Suprapubic skin (tissue), 3 donors: Measurements from ENCODE around the gene MT1X.

Experiments used
- POLR2AphosphoS5 ChIP-seq, 3 donors: sonication (generic); formaldehyde crosslinking; IDR thresholded peaks; one replicate each; pipeline ENCODE4 v1.6.1; 2017; ENCODE audit warnings: antibody characterized with exemption in 3 of 3
- TF ChIP-seq, protein P1 (sequence below), 2 donors: fragments of 200-600 bp in 1 of 2; fragments of 450-650 bp in 1 of 2; sonication (generic) in 1 of 2; IDR thresholded peaks; one replicate each; pipeline ENCODE4 v1.5.1; 2016 to 2019; ENCODE audit warnings: antibody characterized with exemption in 2 of 2, mild to moderate bottlenecking in 1 of 2, moderate library complexity in 1 of 2

- TF ChIP-seq, protein P1, sequence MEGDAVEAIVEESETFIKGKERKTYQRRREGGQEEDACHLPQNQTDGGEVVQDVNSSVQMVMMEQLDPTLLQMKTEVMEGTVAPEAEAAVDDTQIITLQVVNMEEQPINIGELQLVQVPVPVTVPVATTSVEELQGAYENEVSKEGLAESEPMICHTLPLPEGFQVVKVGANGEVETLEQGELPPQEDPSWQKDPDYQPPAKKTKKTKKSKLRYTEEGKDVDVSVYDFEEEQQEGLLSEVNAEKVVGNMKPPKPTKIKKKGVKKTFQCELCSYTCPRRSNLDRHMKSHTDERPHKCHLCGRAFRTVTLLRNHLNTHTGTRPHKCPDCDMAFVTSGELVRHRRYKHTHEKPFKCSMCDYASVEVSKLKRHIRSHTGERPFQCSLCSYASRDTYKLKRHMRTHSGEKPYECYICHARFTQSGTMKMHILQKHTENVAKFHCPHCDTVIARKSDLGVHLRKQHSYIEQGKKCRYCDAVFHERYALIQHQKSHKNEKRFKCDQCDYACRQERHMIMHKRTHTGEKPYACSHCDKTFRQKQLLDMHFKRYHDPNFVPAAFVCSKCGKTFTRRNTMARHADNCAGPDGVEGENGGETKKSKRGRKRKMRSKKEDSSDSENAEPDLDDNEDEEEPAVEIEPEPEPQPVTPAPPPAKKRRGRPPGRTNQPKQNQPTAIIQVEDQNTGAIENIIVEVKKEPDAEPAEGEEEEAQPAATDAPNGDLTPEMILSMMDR (IDR thresholded peaks at IDR 0.05) = no peak
- no peak for TF ChIP-seq POLR2AphosphoS5 (IDR thresholded peaks at IDR 0.05)
Measured at GRCh38 chr16:56634715-56635440, 47.4 kb upstream of the MT1X start.
